Keratinocyte (primary cell): Measurements from ENCODE around the gene WNT10A.

Source experiments
- CTCF ChIP-seq, 3 experiments: IDR thresholded peaks in 1 of 3; conservative IDR thresholded peaks in 1 of 3; optimal IDR thresholded peaks in 1 of 3; 2 replicates in 2 of 3; 3 replicates in 1 of 3; pipeline versions ENCODE3 to v1.5.1; 2011; ENCODE audit warnings: low read length in 3 of 3, mild to moderate bottlenecking in 3 of 3, moderate library complexity in 2 of 3, control low read depth in 1 of 3, inconsistent platforms in 1 of 3; ENCODE audit not compliant: insufficient read depth in 2 of 3; ENCODE audit errors: extremely low read depth in 1 of 3
- EZH2 ChIP-seq: IDR thresholded peaks from one replicate; pipeline ENCODE4 v1.6.1; 2012; ENCODE audit warnings: inconsistent platforms, mild to moderate bottlenecking, low read length, moderate library complexity

- no peak for TF ChIP-seq CTCF (optimal IDR thresholded peaks at IDR 0.05 in 1 of 3, IDR thresholded peaks at IDR 0.05 in 1 of 3, conservative IDR thresholded peaks at IDR 0.05 in 1 of 3; ENCODE audit: extremely low read depth in 1 of 3, insufficient read depth in 2 of 3, low read length in 3 of 3)
- no peak for TF ChIP-seq EZH2
Observed at GRCh38 chr2:218850796-218851195, 29.9 kb upstream of the WNT10A start.
